Renal pelvis (tissue), 4 donors: ENCODE data around the gene TSPAN9. TPM values are rescaled to one million over a fixed set of nuclear protein-coding genes. Genes with fewer than 3 reads are reported as not detected.
A peak's percentile ranks its signal among the peaks of the same experiment; 100 is the strongest.

Experiments
- DNase-seq: peaks from one replicate; pipeline ENCODE4 v3.0.0-alpha.2; 2013
- polyA plus RNA-seq, 3 donors: library from polyadenylated mRNA; unstranded; fragments of 120-200 nt; gene quantifications; one replicate each; pipeline ENCODE4 v1.2.1, GENCODE V29; 2013; ENCODE audit not compliant: insufficient read length in 3 of 3

The TSPAN9 gene
- polyA plus RNA-seq, 3 donors = 69.0 to 86.6 (median 83.3) TPM

DNA sequence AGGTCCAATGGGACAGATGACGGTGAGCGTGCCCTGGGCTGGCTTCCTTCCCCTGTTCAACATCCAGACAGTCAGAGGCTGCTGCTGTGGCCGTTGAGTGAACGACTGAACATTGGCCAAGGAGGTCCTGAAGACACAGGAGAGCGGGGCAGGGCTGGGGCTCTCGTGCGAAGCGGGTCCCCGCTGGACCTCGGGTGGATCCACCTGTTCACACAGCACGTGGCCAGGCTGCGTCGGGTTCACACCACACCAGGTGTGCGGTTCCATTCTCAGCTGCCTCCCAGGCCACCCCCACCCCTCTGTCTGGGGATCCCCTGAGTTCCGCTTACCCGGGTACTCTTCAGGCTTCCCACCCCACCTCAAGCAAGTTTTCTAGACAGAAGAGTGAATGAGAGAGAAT lies 214.8 kb downstream of the TSPAN9 start:
- DNase-seq = no peak

GRCh38 chr12:3292677-3293412 lies 215.7 kb downstream of the TSPAN9 start:
- no peak for DNase-seq

DNA sequence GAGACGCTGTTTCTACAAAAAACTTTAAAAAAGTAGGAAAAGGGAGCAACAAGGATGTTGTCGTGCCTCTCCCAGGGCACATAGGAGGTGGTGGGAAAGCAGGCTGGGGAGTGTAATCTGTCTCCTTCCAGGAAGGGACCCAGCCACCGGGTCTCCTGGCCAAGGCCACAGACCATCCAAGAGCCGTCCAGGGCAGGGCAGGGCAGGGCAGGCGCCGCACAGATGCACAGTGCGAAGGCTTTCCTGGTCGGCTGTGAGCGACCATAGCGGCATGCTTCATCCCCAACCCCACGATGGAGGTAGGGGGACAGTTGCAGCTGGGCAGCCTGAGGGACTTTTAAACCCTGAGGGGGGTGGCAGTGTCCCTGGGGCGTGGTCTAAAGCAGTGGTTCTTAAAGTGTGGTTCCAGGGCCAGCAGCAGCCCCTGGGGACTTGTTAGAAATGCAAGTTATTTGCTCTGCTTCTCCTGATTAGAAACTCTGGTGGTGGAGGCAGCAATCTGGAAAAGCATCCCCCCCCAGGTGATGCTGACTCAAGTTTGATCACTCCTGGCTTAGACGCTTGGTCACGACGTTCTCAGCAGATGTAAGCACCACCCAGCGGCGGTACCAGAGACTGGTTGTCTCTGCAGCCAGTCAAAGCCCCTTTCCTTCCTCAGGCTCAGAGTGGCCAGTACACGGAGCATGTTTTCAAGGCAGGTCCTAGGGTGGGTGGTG lies 216.4 kb downstream of the TSPAN9 start:
- DNase-seq = no peak

GRCh38 chr12:3294481-3294911 lies 217.3 kb downstream of the TSPAN9 start:
- DNase-seq = no peak

DNA sequence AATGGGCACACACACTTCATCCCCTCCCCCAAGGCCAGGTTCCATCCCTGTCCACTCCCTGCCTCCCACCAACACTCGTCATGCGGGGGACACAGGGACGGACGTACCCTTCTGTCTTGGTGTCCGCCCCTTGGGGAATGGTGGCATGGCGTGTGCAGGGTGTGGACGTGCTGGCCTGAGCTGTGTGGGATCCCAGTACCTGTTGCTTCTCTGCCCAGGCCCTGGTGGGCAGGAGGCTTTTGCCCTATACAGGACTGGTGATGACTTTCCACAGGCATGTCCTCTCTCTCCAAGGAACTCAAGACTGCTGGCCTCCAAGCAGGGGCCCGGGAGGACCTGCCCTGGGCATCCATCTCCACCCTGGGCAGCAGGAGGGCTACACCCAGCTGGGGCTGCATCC lies 218.0 kb downstream of the TSPAN9 start:
- no peak for DNase-seq

DNA sequence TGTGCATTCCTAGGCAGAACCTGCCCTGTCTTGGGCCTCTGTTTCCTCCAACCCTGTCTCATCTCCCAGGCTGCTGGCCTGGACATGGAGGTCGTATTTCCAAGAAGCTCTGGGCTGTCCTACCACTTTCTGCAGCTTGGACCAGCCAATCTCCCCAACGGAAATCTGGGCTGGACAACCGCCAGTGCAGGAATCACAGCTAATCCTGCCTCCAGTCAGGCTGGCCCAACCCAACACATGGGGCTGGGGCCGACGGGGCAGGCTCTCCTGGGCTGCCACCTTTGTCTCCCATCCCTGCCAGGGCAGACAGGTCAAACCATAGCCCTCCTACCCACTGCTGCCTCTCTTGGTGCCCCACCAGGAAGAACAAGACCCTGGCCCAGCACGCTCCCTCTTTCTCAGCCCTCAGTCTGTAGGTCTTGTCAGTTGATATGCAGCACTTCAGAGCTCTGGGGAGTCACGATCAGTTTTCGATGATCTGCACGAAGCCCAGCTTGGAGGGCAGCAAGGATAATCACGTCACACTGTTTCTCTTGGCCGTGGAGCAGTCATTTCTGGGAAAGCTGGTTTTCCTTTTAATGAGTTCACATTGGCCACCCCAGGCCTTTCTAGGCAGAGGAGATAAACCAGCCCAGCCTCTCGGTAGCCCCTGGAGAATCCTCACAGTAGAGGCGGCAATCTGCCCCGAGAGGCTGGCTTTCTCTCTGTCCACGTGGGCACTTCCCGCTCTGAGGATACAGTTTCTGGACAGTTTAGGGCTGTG lies 218.6 kb downstream of the TSPAN9 start:
- DNase-seq = no peak

GRCh38 chr12:3296409-3296701 lies 219.2 kb downstream of the TSPAN9 start:
- DNase-seq = no peak

DNA sequence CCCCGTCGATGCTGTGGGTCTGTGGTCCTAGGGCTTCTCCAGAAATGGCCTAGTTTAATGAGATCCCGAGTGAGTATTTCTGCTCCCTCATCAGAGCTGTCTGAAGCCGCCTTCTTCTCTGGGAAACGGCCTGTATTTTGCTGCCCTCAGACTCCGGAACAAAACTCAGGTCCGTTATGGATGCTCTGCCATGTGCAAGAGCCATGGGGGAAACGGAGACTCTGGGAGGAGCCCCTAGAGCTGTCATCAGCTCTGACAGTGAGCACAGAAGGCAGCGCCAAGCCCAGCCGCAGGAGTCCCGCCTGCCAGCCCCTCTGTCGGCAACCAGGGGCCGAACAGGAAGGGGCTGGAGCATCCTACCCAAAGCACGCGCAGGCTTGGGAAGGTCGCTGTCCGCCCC lies 221.4 kb downstream of the TSPAN9 start:
- DNase-seq = no peak

DNA sequence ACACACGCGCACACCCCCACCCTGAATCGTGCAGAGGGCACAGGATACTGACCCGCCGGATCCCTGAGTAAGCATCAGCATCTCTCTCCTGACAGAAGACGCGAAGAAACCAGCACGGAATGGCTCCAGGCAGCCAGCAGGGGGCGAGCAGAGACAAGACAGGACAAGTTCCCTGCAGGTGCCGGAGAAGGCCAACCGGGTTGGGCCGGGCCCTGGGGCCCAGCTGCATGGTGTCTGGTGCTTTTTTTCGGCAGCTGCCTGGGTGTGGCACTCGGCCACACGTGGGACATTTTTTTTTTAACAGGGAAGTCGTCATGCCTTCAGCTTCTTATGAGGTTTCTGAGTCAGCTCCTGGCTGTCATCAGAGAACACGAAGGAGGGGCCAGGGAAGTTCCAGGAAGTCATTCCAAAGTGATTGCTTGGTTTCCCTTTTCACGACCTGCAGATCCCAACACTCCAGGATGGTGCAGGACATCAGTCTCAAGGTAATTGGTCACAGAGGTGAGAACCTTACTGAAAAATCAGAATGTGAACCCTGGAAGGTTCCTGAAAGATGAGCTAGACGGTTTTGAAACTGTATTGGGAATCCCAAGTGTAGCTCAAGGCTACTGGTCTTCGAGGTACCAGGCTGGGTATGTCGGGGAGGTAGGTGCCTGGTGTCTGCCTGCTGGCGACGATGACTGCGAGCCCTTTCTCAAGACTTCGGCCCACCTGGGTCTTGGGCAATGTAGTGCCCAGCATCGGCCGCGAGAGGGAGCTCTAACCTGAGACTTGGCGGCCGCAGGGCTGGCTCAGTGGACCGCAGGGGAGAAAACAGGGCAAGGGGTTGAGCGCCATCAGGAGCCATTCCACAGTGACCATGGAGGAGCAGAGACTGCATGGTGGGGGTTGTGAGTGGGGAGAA lies 223.0 kb downstream of the TSPAN9 start:
- DNase-seq = peak; percentile 73

GRCh38 chr12:3300833-3301401 lies 223.7 kb downstream of the TSPAN9 start:
- no peak for DNase-seq

DNA sequence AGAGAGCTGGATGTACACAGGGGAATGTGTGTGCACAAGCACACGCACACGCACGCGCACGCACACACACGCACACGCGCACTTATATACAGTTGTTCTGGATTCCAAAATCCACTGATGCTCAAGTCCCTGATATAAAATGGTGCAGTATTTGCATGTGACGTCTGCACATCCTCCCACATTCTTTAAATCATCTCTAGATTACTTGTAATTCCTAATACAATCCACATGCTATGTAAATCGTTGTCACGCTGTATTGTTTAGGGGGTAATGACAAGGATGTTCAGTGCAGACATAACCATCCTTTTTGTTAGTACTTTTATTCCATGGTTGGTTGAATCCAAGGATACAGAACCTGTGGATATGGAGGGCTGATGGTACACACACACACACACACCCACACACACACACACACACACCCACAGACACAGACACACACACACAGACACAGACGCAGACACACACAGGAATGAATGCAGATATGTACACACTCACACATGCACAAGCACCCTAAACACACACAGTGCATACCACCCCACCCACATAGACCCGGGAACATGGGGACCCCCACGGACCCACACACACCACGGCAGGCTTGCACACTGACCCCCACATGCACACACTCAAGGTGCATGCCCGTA lies 225.3 kb downstream of the TSPAN9 start:
- DNase-seq = no peak

DNA sequence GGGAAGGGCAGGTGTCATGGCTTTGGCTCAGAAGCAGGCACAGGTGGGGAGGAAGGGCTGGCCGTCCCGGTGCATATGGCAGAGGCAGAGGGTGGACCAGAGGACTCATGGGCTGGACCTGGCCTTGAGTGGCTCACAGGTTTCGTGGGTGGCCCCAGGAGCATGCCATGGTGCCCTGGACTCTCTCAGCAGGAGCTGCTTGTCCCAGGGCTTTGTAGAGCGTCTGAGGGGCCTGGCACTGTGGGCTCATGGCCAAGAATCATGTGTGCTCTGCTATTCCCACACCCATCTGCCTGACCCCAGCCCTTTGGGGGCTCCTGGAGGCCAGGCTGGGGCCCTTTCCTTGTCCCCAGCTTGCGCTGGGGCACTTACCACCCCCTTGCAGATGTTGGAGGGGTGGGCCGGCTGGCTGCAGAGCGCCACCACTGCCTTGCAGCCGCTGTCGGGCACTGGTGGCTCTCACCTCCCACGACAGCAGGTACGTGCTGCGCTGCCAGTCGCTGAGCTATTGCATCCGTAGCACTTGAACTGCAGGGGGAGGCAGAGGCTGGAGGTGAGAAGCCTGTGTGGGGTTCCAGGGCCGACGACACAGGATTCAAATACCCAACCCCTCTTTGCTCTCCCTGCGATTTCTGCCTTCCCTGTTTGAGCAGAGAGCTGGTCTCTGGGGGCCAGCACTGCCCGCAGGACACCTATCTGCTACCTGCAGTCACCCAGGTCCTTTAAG lies 226.4 kb downstream of the TSPAN9 start:
- no peak for DNase-seq

DNA sequence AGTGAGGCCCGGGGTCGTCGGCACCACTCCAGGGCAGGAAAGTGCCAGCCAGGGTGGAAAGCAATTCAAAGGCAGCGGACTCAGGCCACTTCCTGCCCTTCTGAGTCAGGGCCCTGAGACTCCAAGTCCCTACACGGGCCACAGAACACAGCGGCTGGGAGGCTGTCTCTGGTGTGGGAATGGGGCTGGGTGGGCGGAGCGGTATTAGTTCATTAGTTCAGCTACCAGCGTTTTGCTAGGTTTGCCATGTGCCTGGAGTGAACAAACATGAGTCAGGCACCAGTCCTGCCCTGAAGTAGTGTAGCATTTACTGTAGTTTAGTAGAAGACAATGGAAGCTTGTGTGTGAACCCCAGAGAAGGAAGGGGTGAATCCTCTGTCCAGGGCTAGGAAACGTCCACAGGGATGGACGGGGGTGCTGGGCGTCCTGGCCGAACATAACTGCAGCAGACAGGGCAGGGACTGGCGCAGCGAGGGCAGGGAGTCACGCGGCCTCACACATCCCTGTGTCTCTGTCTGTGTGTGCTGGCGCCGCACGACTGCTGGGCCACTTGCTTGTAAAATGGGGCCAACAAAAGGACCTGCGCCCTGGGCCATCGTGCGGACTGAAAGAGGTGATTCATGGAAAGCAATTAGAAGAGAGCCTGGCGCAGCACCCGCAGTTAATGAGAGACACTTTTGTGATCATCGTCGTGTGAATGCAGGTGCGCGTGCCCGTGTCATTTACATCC lies 227.4 kb downstream of the TSPAN9 start:
- DNase-seq = peak; percentile 76

DNA sequence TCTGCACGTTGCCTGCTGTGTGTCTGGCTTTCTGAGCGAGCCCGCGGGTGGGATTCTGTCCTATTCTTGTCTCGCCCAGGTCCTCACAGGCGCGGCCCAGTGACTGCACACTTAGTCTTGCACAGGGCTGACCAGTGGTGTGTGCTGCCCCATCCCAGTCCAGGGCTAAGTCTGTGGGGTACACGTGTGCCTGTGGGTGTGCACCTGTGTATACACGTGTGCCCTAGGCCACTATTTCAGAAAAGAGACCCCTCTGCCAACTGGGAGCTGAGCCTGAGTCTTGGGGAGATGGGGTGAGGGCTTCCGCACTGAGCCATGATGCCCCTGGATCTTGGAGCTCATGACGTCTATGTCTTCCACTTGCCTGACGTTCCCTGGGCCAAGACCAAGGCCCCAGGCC lies 228.3 kb downstream of the TSPAN9 start:
- DNase-seq = no peak

GRCh38 chr12:3305904-3306619 lies 228.9 kb downstream of the TSPAN9 start:
- DNase-seq = no peak

- DNase-seq = peak; percentile 52
These were observed 230.2 kb downstream of the TSPAN9 start for GRCh38 chr12:3307389-3307788.

GRCh38 chr12:3308063-3308462 lies 230.9 kb downstream of the TSPAN9 start:
- no peak for DNase-seq

DNA sequence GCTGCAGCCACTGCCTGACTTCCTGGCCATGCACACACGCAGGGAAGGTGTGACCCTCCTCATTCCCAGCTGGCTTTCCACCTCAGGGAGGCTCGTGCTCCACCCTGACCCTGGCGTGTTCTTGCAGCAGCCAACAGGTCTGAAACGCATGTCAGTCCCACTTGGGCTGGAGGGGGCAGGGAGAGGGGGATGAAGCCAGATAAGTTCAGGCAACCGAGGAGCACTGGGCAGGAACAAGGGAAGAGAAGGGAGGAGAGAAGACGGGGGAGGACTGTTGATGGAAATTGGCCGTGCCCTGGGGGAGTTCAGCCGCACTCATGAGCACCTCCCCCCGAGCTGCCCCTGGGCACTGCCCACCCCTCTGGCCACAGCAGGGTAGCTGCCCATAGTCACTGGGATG lies 231.4 kb downstream of the TSPAN9 start:
- no peak for DNase-seq

- no peak for DNase-seq
These were observed 232.6 kb downstream of the TSPAN9 start for GRCh38 chr12:3309805-3310204.
